CD14-positive monocyte (primary cell): ENCODE measurements around the gene ZNF138. TPM values are rescaled to one million over a fixed set of nuclear protein-coding genes. Genes with fewer than 3 reads are reported as not detected.

Source experiments
- DNase-seq, 3 donors: peaks; one replicate each; pipeline ENCODE4 v3.0.0-alpha.2; 2011 to 2022
- H2AFZ ChIP-seq: 2 replicates; pipeline ENCODE4 v1.6.0; 2012; ENCODE audit warnings: mild to moderate bottlenecking, low read depth, low read length, inconsistent platforms; ENCODE audit not compliant: insufficient read depth, poor library complexity, severe bottlenecking
- H3K27ac ChIP-seq, 2 donors: 1 replicate in 1 of 2; 2 replicates in 1 of 2; pipeline ENCODE4 v1.5.1; 2012 to 2013; ENCODE audit warnings: low read length in 2 of 2, control low read depth in 1 of 2, inconsistent platforms in 1 of 2, low read depth in 1 of 2, mild to moderate bottlenecking in 1 of 2
- H3K27me3 ChIP-seq, 2 donors: one replicate each; pipeline versions ENCODE4 v1.6.0 to v1.6.1; 2011 to 2013; ENCODE audit warnings: low read length in 2 of 2; ENCODE audit not compliant: control insufficient read depth in 2 of 2, insufficient read depth in 2 of 2
- H3K36me3 ChIP-seq, 2 donors: replicated peaks in 1 of 2; 1 replicate in 1 of 2; 2 replicates in 1 of 2; pipeline versions ENCODE4 v1.5.1 to v1.6.1; 2012 to 2013; ENCODE audit warnings: low read length in 2 of 2, control low read depth in 1 of 2, inconsistent platforms in 1 of 2, mild to moderate bottlenecking in 1 of 2; ENCODE audit not compliant: insufficient read depth in 2 of 2, control insufficient read depth in 1 of 2
- H3K4me1 ChIP-seq, 2 donors: 1 replicate in 1 of 2; 2 replicates in 1 of 2; pipeline versions ENCODE4 v1.5.1 to v1.6.1; 2012 to 2013; ENCODE audit warnings: low read length in 2 of 2, control low read depth in 1 of 2, inconsistent platforms in 1 of 2, mild to moderate bottlenecking in 1 of 2, moderate library complexity in 1 of 2; ENCODE audit not compliant: insufficient read depth in 2 of 2, control insufficient read depth in 1 of 2
- H3K4me2 ChIP-seq: replicated peaks from 2 replicates; pipeline ENCODE3; 2012; ENCODE audit warnings: low read length, moderate library complexity, mild to moderate bottlenecking; ENCODE audit not compliant: poor library complexity, severe bottlenecking; ENCODE audit errors: extremely low read depth
- H3K4me3 ChIP-seq, 3 experiments: fragments of 200-600 bp in 1 of 3; sonication (generic) in 1 of 3; replicated peaks in 1 of 3; 1 replicate in 2 of 3; 2 replicates in 1 of 3; pipeline ENCODE4 v1.5.1; 2011 to 2013; ENCODE audit warnings: low read length in 3 of 3, mild to moderate bottlenecking in 3 of 3, control low read depth in 2 of 3, low read depth in 2 of 3, inconsistent platforms in 1 of 3, moderate library complexity in 1 of 3
- H3K79me2 ChIP-seq: 2 replicates; pipeline ENCODE4 v1.6.0; 2012; ENCODE audit warnings: mild to moderate bottlenecking, control low read depth, inconsistent platforms, low read length, moderate library complexity; ENCODE audit not compliant: insufficient read depth
- H3K9ac ChIP-seq: 2 replicates; pipeline ENCODE4 v1.6.0; 2017; ENCODE audit warnings: low read length, mild to moderate bottlenecking; ENCODE audit not compliant: insufficient read depth, poor library complexity, severe bottlenecking
- H3K9me3 ChIP-seq, 2 donors: replicated peaks in 1 of 2; 1 replicate in 1 of 2; 2 replicates in 1 of 2; pipeline versions ENCODE4 v1.5.1 to v1.6.1; 2012 to 2013; ENCODE audit warnings: low read length in 2 of 2, control low read depth in 1 of 2; ENCODE audit not compliant: control insufficient read depth in 1 of 2, insufficient read depth in 1 of 2
- H4K20me1 ChIP-seq: 2 replicates; pipeline ENCODE4 v1.6.0; 2012; ENCODE audit warnings: mild to moderate bottlenecking, low read length, control low read depth, moderate library complexity; ENCODE audit not compliant: insufficient read depth
- H3K27ac Mint-ChIP-seq, 7 donors: one replicate each; pipeline ENCODE4 v1.8.0; 2020; ENCODE audit warnings: mild to moderate bottlenecking in 7 of 7, mixed read lengths in 7 of 7, moderate library complexity in 6 of 7, inconsistent platforms in 2 of 7
- H3K27me3 Mint-ChIP-seq, 3 donors: one replicate each; pipeline ENCODE4 v1.8.0; 2021 to 2022; ENCODE audit warnings: low read depth in 3 of 3, mild to moderate bottlenecking in 3 of 3, mixed read lengths in 3 of 3, moderate library complexity in 3 of 3, inconsistent platforms in 1 of 3
- H3K36me3 Mint-ChIP-seq, 2 donors: one replicate each; pipeline ENCODE4 v1.8.0; 2020; ENCODE audit warnings: mixed read lengths in 2 of 2, inconsistent platforms in 1 of 2, mild to moderate bottlenecking in 1 of 2
- H3K4me1 Mint-ChIP-seq: one replicate; pipeline ENCODE4 v1.8.0; 2020; ENCODE audit warnings: mild to moderate bottlenecking, mixed read lengths
- H3K4me3 Mint-ChIP-seq, 2 donors: one replicate each; pipeline ENCODE4 v1.8.0; 2020; ENCODE audit warnings: mild to moderate bottlenecking in 2 of 2, mixed read lengths in 2 of 2, moderate library complexity in 1 of 2
- H3K9me3 Mint-ChIP-seq, 7 donors: one replicate each; pipeline ENCODE4 v1.8.0; 2020 to 2022; ENCODE audit warnings: mixed read lengths in 7 of 7, mild to moderate bottlenecking in 6 of 7, moderate library complexity in 6 of 7, inconsistent platforms in 2 of 7
- WGBS: methylation state at CpG from one replicate; pipeline ENCODE4 v1.1.5; 2013; ENCODE audit warnings: missing lambda C conversion rate; ENCODE audit not compliant: insufficient coverage; 5-methylcytosine and 5-hydroxymethylcytosine counted together
- intact Hi-C, 2 donors: fragments of 100-400 bp; cut with micrococcal nuclease; formaldehyde crosslinking; loops; one replicate each; pipeline versions ENCODE4 v1.15.0 to v1.15.1; 2023
- polyA plus RNA-seq, 3 donors: library from polyadenylated mRNA; depleted of rRNA in 1 of 3; unstranded in 2 of 3; stranded (reverse) in 1 of 3; fragments of 300-500 nt in 2 of 3; fragments of >200 nt in 1 of 3; fragmentation: Illumina TruSeq in 2 of 3; gene quantifications; 1 replicate in 2 of 3; 2 replicates in 1 of 3; pipeline ENCODE4 v1.2.3, GENCODE V29; 2012 to 2021
- TF ChIP-seq, protein P1 (sequence below): fragments of 200-600 bp; IDR thresholded peaks from one replicate; pipeline ENCODE4 v1.8.0; 2022; ENCODE audit warnings: antibody characterized with exemption, mild to moderate bottlenecking

The ZNF138 gene
- polyA plus RNA-seq, 3 donors, result 0.89 to 1.1 (median 1.1) TPM

GRCh38 chr7:64874114-64874513 is 79.9 kb downstream of the ZNF138 start:
- Histone ChIP-seq H3K4me2 (no peak overlapping the region), H3K9ac (no peak overlapping the region), H3K36me3 (no peaks in the 10 kb centered on the region), H3K9me3 (peaks cover 100% of the 10 kb centered on the region in 2 donors), H3K4me3 (no peak overlapping the region), H3K79me2 (no peaks in the 10 kb centered on the region), H3K27ac (no peak overlapping the region), H3K27me3 (no peaks in the 10 kb centered on the region), H4K20me1 (no peaks in the 10 kb centered on the region), H3K4me1 (no peaks in the 10 kb centered on the region), H2AFZ (no peak overlapping the region)
- 78% methylated on average over 10 of the region's 10 CpGs for WGBS
- Mint-ChIP-seq H3K4me1 (peaks cover 5% of the 10 kb centered on the region), H3K4me3 (no peak overlapping the region), H3K36me3 (no peaks in the 10 kb centered on the region), H3K27ac (no peak overlapping the region), H3K27me3 (peaks cover 0 to 10% (median 7%) of the 10 kb centered on the region in 3 donors), H3K9me3 (peaks cover 73 to 95% (median 93%) of the 10 kb centered on the region in 7 donors)
- TF ChIP-seq, protein P1, sequence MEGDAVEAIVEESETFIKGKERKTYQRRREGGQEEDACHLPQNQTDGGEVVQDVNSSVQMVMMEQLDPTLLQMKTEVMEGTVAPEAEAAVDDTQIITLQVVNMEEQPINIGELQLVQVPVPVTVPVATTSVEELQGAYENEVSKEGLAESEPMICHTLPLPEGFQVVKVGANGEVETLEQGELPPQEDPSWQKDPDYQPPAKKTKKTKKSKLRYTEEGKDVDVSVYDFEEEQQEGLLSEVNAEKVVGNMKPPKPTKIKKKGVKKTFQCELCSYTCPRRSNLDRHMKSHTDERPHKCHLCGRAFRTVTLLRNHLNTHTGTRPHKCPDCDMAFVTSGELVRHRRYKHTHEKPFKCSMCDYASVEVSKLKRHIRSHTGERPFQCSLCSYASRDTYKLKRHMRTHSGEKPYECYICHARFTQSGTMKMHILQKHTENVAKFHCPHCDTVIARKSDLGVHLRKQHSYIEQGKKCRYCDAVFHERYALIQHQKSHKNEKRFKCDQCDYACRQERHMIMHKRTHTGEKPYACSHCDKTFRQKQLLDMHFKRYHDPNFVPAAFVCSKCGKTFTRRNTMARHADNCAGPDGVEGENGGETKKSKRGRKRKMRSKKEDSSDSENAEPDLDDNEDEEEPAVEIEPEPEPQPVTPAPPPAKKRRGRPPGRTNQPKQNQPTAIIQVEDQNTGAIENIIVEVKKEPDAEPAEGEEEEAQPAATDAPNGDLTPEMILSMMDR, result no peak
- intact Hi-C loops, result no loop called here
- no peak for DNase-seq

DNA sequence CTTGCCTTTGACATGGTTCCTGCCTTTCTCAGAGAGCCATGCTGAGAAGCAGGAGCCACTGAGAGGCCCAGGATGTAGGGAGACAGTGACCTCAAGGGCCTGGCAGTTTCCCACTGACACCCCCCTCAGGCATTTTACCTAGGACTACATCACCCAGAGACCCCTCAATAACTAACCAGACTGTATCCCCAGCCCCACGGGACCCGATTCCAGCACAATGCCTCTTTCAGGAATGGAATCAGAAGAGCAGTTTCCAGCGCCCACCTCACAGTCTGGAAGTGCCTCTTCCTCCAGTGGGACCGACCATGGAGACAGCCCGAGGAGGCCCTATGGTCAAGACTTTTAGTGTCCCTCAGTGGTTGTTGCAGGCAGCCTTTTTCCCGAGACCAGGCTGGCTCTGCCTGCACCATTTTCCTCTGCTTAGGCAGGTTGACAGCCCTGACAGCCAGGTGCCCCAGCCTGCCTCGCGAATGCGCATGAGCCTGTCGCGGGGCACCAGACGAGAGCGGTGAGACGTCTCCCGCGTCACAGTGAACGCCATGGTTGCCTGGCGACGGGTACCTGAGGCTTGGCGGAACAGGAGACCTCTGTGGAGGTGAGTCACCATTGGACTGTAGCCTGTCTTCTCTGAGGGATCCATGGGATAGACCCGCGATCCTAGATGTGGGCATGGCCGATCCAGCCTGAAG is 80.5 kb downstream of the ZNF138 start:
- H2AFZ ChIP-seq, result no peak overlapping the region
- no peaks in the 10 kb centered on the region for H3K36me3 Mint-ChIP-seq
- H4K20me1 ChIP-seq, result no peaks in the 10 kb centered on the region
- no peaks in the 10 kb centered on the region for H3K4me1 ChIP-seq
- 84% methylated on average over 21 of the region's 23 CpGs for WGBS
- no peak overlapping the region for H3K4me2 ChIP-seq
- DNase-seq, result no peak
- H3K27me3 Mint-ChIP-seq, result peaks cover 0 to 10% (median 7%) of the 10 kb centered on the region in 3 donors
- no peaks in the 10 kb centered on the region for H3K27me3 ChIP-seq
- H3K27ac Mint-ChIP-seq, result no peak overlapping the region
- TF ChIP-seq, protein P1, result no peak
- H3K4me1 Mint-ChIP-seq, result peaks cover 5% of the 10 kb centered on the region
- no peaks in the 10 kb centered on the region for H3K79me2 ChIP-seq
- intact Hi-C loops, result no loop called here
- H3K9me3 Mint-ChIP-seq, result peaks cover 79 to 96% (median 94%) of the 10 kb centered on the region in 7 donors
- H3K27ac ChIP-seq, result no peak overlapping the region
- H3K9me3 ChIP-seq, result peaks cover 100% of the 10 kb centered on the region in 2 donors
- no peak overlapping the region for H3K9ac ChIP-seq
- H3K4me3 Mint-ChIP-seq, result no peak overlapping the region
- H3K4me3 ChIP-seq, result no peak overlapping the region
- H3K36me3 ChIP-seq, result no peaks in the 10 kb centered on the region
